OCI-LY7 (cell line): ENCODE data around the gene THEM5.

ENCODE experiments used
- EZH2phosphoT487 ChIP-seq: fragments of 200-600 bp; sonication (generic); IDR thresholded peaks from 2 replicates; pipeline ENCODE4 v1.6.1; 2018; ENCODE audit warnings: low read depth, borderline replicate concordance, mild to moderate bottlenecking, mixed run types, antibody characterized with exemption, low read length, moderate library complexity, mixed read lengths
- TF ChIP-seq, protein P1 (sequence below): fragments of 200-600 bp; sonication (generic); conservative IDR thresholded peaks from 2 replicates; pipeline ENCODE4 v1.5.1; 2014; ENCODE audit warnings: mild to moderate bottlenecking, antibody characterized with exemption, low read length, moderate library complexity, mixed read lengths

DNA sequence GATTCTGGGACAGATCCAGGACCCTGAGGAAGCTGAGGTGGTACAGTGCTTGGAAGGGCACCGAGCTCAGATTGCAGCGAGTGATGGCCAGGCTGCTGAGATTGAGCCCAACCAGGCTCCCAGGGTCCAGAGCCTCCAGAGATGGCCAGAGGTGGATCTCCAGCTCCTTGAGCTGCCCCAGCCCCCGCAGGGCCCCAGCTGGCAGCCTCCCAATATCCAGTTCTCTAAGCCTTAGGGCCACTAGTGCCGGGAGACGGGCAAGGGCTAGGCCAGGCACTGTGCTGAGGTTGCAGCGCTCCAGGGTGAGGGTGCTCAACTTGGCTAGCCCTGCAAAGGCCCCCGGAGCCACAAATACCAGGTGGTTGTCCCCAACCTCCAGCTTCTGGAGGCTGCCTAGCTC, 51.7 kb downstream of the THEM5 start:
- TF ChIP-seq, protein P1, sequence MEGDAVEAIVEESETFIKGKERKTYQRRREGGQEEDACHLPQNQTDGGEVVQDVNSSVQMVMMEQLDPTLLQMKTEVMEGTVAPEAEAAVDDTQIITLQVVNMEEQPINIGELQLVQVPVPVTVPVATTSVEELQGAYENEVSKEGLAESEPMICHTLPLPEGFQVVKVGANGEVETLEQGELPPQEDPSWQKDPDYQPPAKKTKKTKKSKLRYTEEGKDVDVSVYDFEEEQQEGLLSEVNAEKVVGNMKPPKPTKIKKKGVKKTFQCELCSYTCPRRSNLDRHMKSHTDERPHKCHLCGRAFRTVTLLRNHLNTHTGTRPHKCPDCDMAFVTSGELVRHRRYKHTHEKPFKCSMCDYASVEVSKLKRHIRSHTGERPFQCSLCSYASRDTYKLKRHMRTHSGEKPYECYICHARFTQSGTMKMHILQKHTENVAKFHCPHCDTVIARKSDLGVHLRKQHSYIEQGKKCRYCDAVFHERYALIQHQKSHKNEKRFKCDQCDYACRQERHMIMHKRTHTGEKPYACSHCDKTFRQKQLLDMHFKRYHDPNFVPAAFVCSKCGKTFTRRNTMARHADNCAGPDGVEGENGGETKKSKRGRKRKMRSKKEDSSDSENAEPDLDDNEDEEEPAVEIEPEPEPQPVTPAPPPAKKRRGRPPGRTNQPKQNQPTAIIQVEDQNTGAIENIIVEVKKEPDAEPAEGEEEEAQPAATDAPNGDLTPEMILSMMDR: no peak
- TF ChIP-seq EZH2phosphoT487: no peak
